Measurements from ENCODE around the gene G6PC3. TPM values are rescaled to one million over a fixed set of nuclear protein-coding genes. Genes with fewer than 3 reads are reported as not detected.
A peak's percentile ranks its signal among the peaks of the same experiment; 100 is the strongest.

The G6PC3 gene
- total and polyA plus RNA-seq, 10 of the 15 experiments (the other 5 are each of a cell fraction or from before 2014, with no cell fraction given): 13.0 to 93.7 (median 43.0) TPM

GRCh38 chr17:44111777-44112176 is 41.2 kb downstream of the G6PC3 start:
- 98% methylated on average over 3 of the region's 3 CpGs for WGBS (ENCODE audit: insufficient coverage, insufficient replicate concordance, low lambda C conversion rate, missing lambda C conversion rate)
- no peak for TF ChIP-seq RELA (IDR thresholded peaks at IDR 0.05; ENCODE audit: borderline replicate concordance, partially characterized antibody)
- H3K9me3 ChIP-seq (replicated peaks; ENCODE audit: control insufficient read depth, insufficient read depth, low read length): no peaks in the 10 kb centered on the region
- SMC1A ChIA-PET (ENCODE audit: uncharacterized antibody, unreplicated experiment): interaction anchor here (1.1 to 2.9 kb wide), 4 partner anchors 11 to 165 kb away, joined by 4 to 9 read pairs (median 6); partner anchors contain the start of gene HDAC5
- no peaks in the 10 kb centered on the region for H3K27me3 ChIP-seq (replicated peaks in 1 of 2; ENCODE audit: control insufficient read depth in 2 of 2, insufficient read depth in 2 of 2, low read length in 1 of 2)
- H3K4me3 ChIP-seq: peak overlapping the region; percentile 84
- CTCF ChIA-PET: interaction anchor here (0.6 to 5.1 kb wide), 11 partner anchors 11 to 248 kb away, joined by 3 to 40 read pairs (median 4); partner anchors contain the start of gene HDAC5
- DNase-seq (ENCODE audit: low read depth, low spot score): no peak
- H3K36me3 ChIP-seq (ENCODE audit: control insufficient read depth in 2 of 2, insufficient read depth in 2 of 2, low read length in 1 of 2): peaks cover 0 to 1% of the 10 kb centered on the region in 2 experiments; a peak in 2 of 4 replicates
- RAD21 ChIA-PET (ENCODE audit: unreplicated experiment): interaction anchor here (0.7 to 2.3 kb wide), 7 partner anchors 10 to 362 kb away, joined by 3 to 16 read pairs (median 4); partner anchors contain the start of gene HDAC5
- H3K27ac ChIP-seq (ENCODE audit: control insufficient read depth, insufficient read depth): peak overlapping the region; percentile 82
- H3K4me1 ChIP-seq (ENCODE audit: control insufficient read depth, insufficient read depth, low read length): peaks cover 18% of the 10 kb centered on the region
- no TSS peak for BruUV-seq (replicated peaks)
- H3K9ac ChIP-seq (ENCODE audit: control insufficient read depth, insufficient read depth, low read length): peak overlapping the region; percentile 64
- peaks cover 47% of the 10 kb centered on the region for H3K79me2 ChIP-seq (ENCODE audit: control insufficient read depth, insufficient read depth, low read length)
- H4K20me1 ChIP-seq (ENCODE audit: control insufficient read depth, insufficient read depth): no peaks in the 10 kb centered on the region
- FAIRE-seq: peak; percentile 59
- peak overlapping the region; percentile 98 for H3K4me2 ChIP-seq (ENCODE audit: control insufficient read depth, insufficient read depth)
- in situ Hi-C loops (cut with MboI): loop anchor here (25.0 kb wide), 1 partner anchor 899 kb away; the partner anchor contains the start of gene TMEM106A
- POLR2A ChIA-PET: interaction anchor here (1.4 to 4.0 kb wide), 5 partner anchors 11 to 75 kb away, joined by 4 to 34 read pairs (median 12); partner anchors contain the start of genes G6PC3, HDAC5, LSM12 and TMUB2
- ATAC-seq: no peak
- H2AFZ ChIP-seq (ENCODE audit: control insufficient read depth, low read depth, low read length): no peak overlapping the region; the same call in 1 of the 2 replicates
- intact Hi-C loops (cut with micrococcal nuclease; ENCODE audit: unreplicated experiment): loop anchor here (5.0 kb wide), 1 partner anchor 39 kb away; the partner anchor contains the start of gene G6PC3

GRCh38 chr17:44112284-44113280 is 42.0 kb downstream of the G6PC3 start:
- ChIA-PET CTCF (interaction anchor here (0.6 to 5.1 kb wide), 8 partner anchors 10 to 168 kb away, joined by 3 to 40 read pairs (median 3); partner anchors contain the start of gene HDAC5), POLR2A (interaction anchor here (0.6 to 4.0 kb wide), 4 partner anchors 10 to 42 kb away, joined by 3 to 34 read pairs (median 14); partner anchors contain the start of genes G6PC3 and HDAC5), RAD21 (ENCODE audit: unreplicated experiment) (interaction anchor here (0.8 to 2.3 kb wide), 4 partner anchors 10 to 169 kb away, joined by 3 to 16 read pairs (median 4); partner anchors contain the start of gene HDAC5), SMC1A (ENCODE audit: uncharacterized antibody, unreplicated experiment) (interaction anchor here (1.0 to 2.9 kb wide), 3 partner anchors 10 to 15 kb away, joined by 4 to 7 read pairs (median 5); partner anchors contain the start of gene HDAC5)
- Histone ChIP-seq H3K4me1 (ENCODE audit: control insufficient read depth, insufficient read depth, low read length) (peaks cover 18% of the 10 kb centered on the region), H3K9me3 (replicated peaks; ENCODE audit: control insufficient read depth, insufficient read depth, low read length) (no peaks in the 10 kb centered on the region), H2AFZ (ENCODE audit: control insufficient read depth, low read depth, low read length) (no peak overlapping the region), H4K20me1 (ENCODE audit: control insufficient read depth, insufficient read depth) (no peaks in the 10 kb centered on the region), H3K9ac (ENCODE audit: control insufficient read depth, insufficient read depth, low read length) (no peak overlapping the region), H3K4me3 (peak overlapping the region; percentile 84; the same call in 1 of the 2 replicates), H3K27me3 (replicated peaks in 1 of 2; ENCODE audit: control insufficient read depth in 2 of 2, insufficient read depth in 2 of 2, low read length in 1 of 2) (no peaks in the 10 kb centered on the region), H3K79me2 (ENCODE audit: control insufficient read depth, insufficient read depth, low read length) (peaks cover 43% of the 10 kb centered on the region), H3K36me3 (ENCODE audit: control insufficient read depth in 2 of 2, insufficient read depth in 2 of 2, low read length in 1 of 2) (peaks cover 0 to 1% of the 10 kb centered on the region in 2 experiments; a peak in 2 of 4 replicates), H3K4me2 (ENCODE audit: control insufficient read depth, insufficient read depth) (peak overlapping the region; percentile 98; the same call in 1 of the 2 replicates), H3K27ac (ENCODE audit: control insufficient read depth, insufficient read depth) (no peak overlapping the region)
- ATAC-seq (no peak), DNase-seq (ENCODE audit: low read depth, low spot score) (no peak), FAIRE-seq (no peak)
- TF ChIP-seq E2F4 (IDR thresholded peaks at IDR 0.05; ENCODE audit: low read depth, low read length) (no peak), WRNIP1 (IDR thresholded peaks at IDR 0.05; ENCODE audit: borderline replicate concordance, low read depth, low read length) (no peak), SIN3A (IDR thresholded peaks at IDR 0.05; ENCODE audit: low read depth, low read length) (no peak), NFIC (IDR thresholded peaks at IDR 0.05; ENCODE audit: low read depth, low read length) (no peak), ELK1 (IDR thresholded peaks at IDR 0.05; ENCODE audit: low read depth, low read length) (no peak)
- in situ Hi-C loops (cut with MboI): loop anchor here (25.0 kb wide), 1 partner anchor 900 kb away; the partner anchor contains the start of gene TMEM106A
- BruUV-seq (replicated peaks): no TSS peak
- intact Hi-C loops (cut with micrococcal nuclease; ENCODE audit: unreplicated experiment): loop anchor here (5.0 kb wide), 1 partner anchor 40 kb away; the partner anchor contains the start of gene G6PC3
- 85% methylated on average over 4 of the region's 4 CpGs for WGBS (ENCODE audit: insufficient coverage, insufficient replicate concordance, low lambda C conversion rate, missing lambda C conversion rate)
